Esophagus squamous epithelium (tissue), 5 donors: ENCODE data around the gene BPIFA1. TPM values are rescaled to one million over a fixed set of nuclear protein-coding genes. Genes with fewer than 3 reads are reported as not detected.

Experiments used
- DNase-seq: peaks from one replicate; lab custom pipeline; 2025; lab: John Stamatoyannopoulos, UW
- H3K27ac ChIP-seq, 4 donors: fragments of 200-600 bp; sonication (generic); one replicate each; pipeline ENCODE4 v1.5.1; 2016 to 2019; ENCODE audit warnings: mild to moderate bottlenecking in 1 of 4
- H3K27me3 ChIP-seq, 4 donors: fragments of 200-600 bp; sonication (generic); 1 replicate in 3 of 4; 2 replicates in 1 of 4; pipeline versions ENCODE4 v1.5.1 to v1.6.0; 2017 to 2021; ENCODE audit warnings: antibody characterized with exemption in 1 of 4
- H3K36me3 ChIP-seq, 3 donors: fragments of 200-600 bp; sonication (generic); one replicate each; pipeline ENCODE4 v1.5.1; 2016 to 2019
- H3K4me1 ChIP-seq, 3 donors: fragments of 200-600 bp; sonication (generic); one replicate each; pipeline ENCODE4 v1.5.1; 2017 to 2019
- H3K4me3 ChIP-seq, 4 donors: fragments of 200-600 bp; sonication (generic); 1 replicate in 3 of 4; 2 replicates in 1 of 4; pipeline ENCODE4 v1.5.1; 2016 to 2019; ENCODE audit warnings: mild to moderate bottlenecking in 2 of 4, moderate library complexity in 1 of 4
- H3K9me3 ChIP-seq, 3 donors: fragments of 200-600 bp; sonication (generic); one replicate each; pipeline ENCODE4 v1.5.1; 2016 to 2019
- CTCF ChIP-seq, 6 experiments: fragments of 450-650 bp in 4 of 6; fragments of 200-600 bp in 2 of 6; sonication (generic) in 2 of 6; IDR thresholded peaks; one replicate each; pipeline ENCODE4 v1.5.1; 2016 to 2019; ENCODE audit warnings: antibody characterized with exemption in 6 of 6, mild to moderate bottlenecking in 4 of 6, moderate library complexity in 4 of 6
- POLR2A ChIP-seq, 4 donors: fragments of 450-650 bp; IDR thresholded peaks; one replicate each; pipeline ENCODE4 v1.6.1; 2017; ENCODE audit warnings: antibody characterized with exemption in 4 of 4, mild to moderate bottlenecking in 4 of 4, moderate library complexity in 3 of 4
- WGBS, 2 donors: methylation state at CpG; one replicate each; pipeline ENCODE4 v1.1.5; 2018; 5-methylcytosine and 5-hydroxymethylcytosine counted together
- intact Hi-C: fragments of 100-400 bp; cut with DNase I; formaldehyde crosslinking; loops from one replicate; pipeline ENCODE4 v1.15.0; 2022
- total RNA-seq, 4 donors: library from RNA; depleted of rRNA; stranded (reverse); fragments of >200 nt; gene quantifications; one replicate each; pipeline ENCODE4 v1.1.0, GENCODE V29; 2016
- donor health status: DM: yes; HTN: yes; CAD: no.

Gene BPIFA1
- total RNA-seq, 4 donors from 2014 or later, result not detected

GRCh38 chr20:33279261-33279910 is 43.6 kb downstream of the BPIFA1 start:
- H3K9me3 ChIP-seq, result no peaks in the 10 kb centered on the region
- TF ChIP-seq POLR2A (IDR thresholded peaks at IDR 0.05) (no peak), CTCF (IDR thresholded peaks at IDR 0.05) (no peak)
- no peak for DNase-seq
- intact Hi-C loops, result no loop called here
- no peaks in the 10 kb centered on the region for H3K36me3 ChIP-seq
- no peak overlapping the region for H3K4me3 ChIP-seq
- no peak overlapping the region for H3K27ac ChIP-seq
- 66 to 73% methylated on average over 4 to 6 of the region's 6 CpGs for WGBS, 2 donors
- H3K4me1 ChIP-seq, result no peaks in the 10 kb centered on the region
- H3K27me3 ChIP-seq, result peaks cover 0 to 70% (median 0%) of the 10 kb centered on the region in 4 donors

- no peak for DNase-seq
- WGBS, 2 donors, result 89 to 93% methylated on average over 4 to 9 of the region's 9 CpGs
- Histone ChIP-seq H3K27ac (no peak overlapping the region), H3K36me3 (no peaks in the 10 kb centered on the region), H3K27me3 (peaks cover 0 to 77% (median 0%) of the 10 kb centered on the region in 4 donors), H3K4me3 (no peak overlapping the region), H3K4me1 (no peaks in the 10 kb centered on the region), H3K9me3 (no peaks in the 10 kb centered on the region)
- no peak for TF ChIP-seq CTCF (IDR thresholded peaks at IDR 0.05)
- TF ChIP-seq POLR2A (IDR thresholded peaks at IDR 0.05), result no peak
- intact Hi-C loops, result no loop called here
These were observed 44.3 kb downstream of the BPIFA1 start for GRCh38 chr20:33280000-33280680.

GRCh38 chr20:33280775-33281174 is 45.0 kb downstream of the BPIFA1 start:
- intact Hi-C loops, result no loop called here
- Histone ChIP-seq H3K36me3 (no peaks in the 10 kb centered on the region), H3K27me3 (peaks cover 0 to 79% (median 0%) of the 10 kb centered on the region in 4 donors), H3K4me3 (no peak overlapping the region), H3K27ac (no peak overlapping the region), H3K9me3 (no peaks in the 10 kb centered on the region), H3K4me1 (no peaks in the 10 kb centered on the region)
- no peak for DNase-seq
- TF ChIP-seq CTCF (IDR thresholded peaks at IDR 0.05), result no peak
- no peak for TF ChIP-seq POLR2A (IDR thresholded peaks at IDR 0.05)
- WGBS, 2 donors, result 95 to 98% methylated on average over 6 to 7 of the region's 7 CpGs

GRCh38 chr20:33281550-33282146 is 45.9 kb downstream of the BPIFA1 start:
- no peak for DNase-seq
- H3K36me3 ChIP-seq, result no peaks in the 10 kb centered on the region
- no peak overlapping the region for H3K27ac ChIP-seq
- intact Hi-C loops, result no loop called here
- H3K4me3 ChIP-seq, result no peak overlapping the region
- H3K4me1 ChIP-seq, result no peaks in the 10 kb centered on the region
- H3K9me3 ChIP-seq, result no peaks in the 10 kb centered on the region
- peaks cover 0 to 81% (median 0%) of the 10 kb centered on the region in 4 donors for H3K27me3 ChIP-seq
- TF ChIP-seq POLR2A (IDR thresholded peaks at IDR 0.05) (no peak), CTCF (IDR thresholded peaks at IDR 0.05) (no peak)
- 52 to 61% methylated on average over 3 to 5 of the region's 11 CpGs for WGBS, 2 donors
